K562 (cell line): ENCODE measurements around the gene FOXL2NB. TPM values are rescaled to one million over a fixed set of nuclear protein-coding genes. Genes with fewer than 3 reads are reported as not detected.

ENCODE experiments used
- ATAC-seq: fragments of 200-7000 bp; cut with Tn5 transposase; 3 replicates; pipeline ENCODE4 v1.9.1; 2020; ENCODE audit warnings: moderate library complexity
- BruUV-seq: library from RNA; stranded (reverse); fragments of 400-500 nt; replicated peaks from 2 replicates; lab custom pipeline; 2021; lab: Mats Ljungman, UMichigan
- CTCF ChIA-PET: fragments of 300-600 bp; formaldehyde crosslinking; extraction: SDS; loops from one replicate; lab custom pipeline; 2021; ENCODE audit warnings: low intra/inter-chr PET ratio; lab: Yijun Ruan, JAX
- POLR2A ChIA-PET: fragments of 300-600, 350-650 bp; sonication (Branson Sonifier 250); formaldehyde crosslinking; extraction: SDS; loops from one replicate; lab custom pipeline; 2021; ENCODE audit warnings: antibody characterized with exemption, inconsistent platforms; lab: Yijun Ruan, JAX
- DNase-seq, 4 experiments: peaks; one replicate each; pipeline versions ENCODE4 v3.0.0 to v3.0.0-alpha.2; 2011 to 2018; ENCODE audit warnings: low spot score in 3 of 4, mixed read lengths in 3 of 4; ENCODE audit errors: extremely low read depth in 1 of 4
- FAIRE-seq: peaks from 2 replicates; lab custom pipeline; 2011; peaks lifted over from hg19 to GRCh38; lab: Jason Lieb, UNC
- H2AFZ ChIP-seq: 2 replicates; pipeline ENCODE4 v1.6.0; 2011; ENCODE audit warnings: low read depth, low read length, control low read depth, inconsistent platforms
- H3K27ac ChIP-seq: fragments of 200-600 bp; 3 replicates; pipeline ENCODE4 v1.8.0; 2011; ENCODE audit warnings: low read depth, mild to moderate bottlenecking, control low read depth, inconsistent platforms, low read length, moderate library complexity, mixed read lengths; ENCODE audit errors: extremely low read depth
- H3K27me3 ChIP-seq, 2 experiments: fragments of 300-600 bp in 1 of 2; 2 replicates in 1 of 2; 3 replicates in 1 of 2; pipeline versions ENCODE4 v1.6.0 to v1.8.0; 2011; ENCODE audit warnings: inconsistent platforms in 2 of 2, low read length in 2 of 2, mild to moderate bottlenecking in 1 of 2, mixed read lengths in 1 of 2, moderate library complexity in 1 of 2; ENCODE audit not compliant: control insufficient read depth in 2 of 2, insufficient read depth in 2 of 2
- H3K36me3 ChIP-seq: fragments of 300-600 bp; 3 replicates; pipeline ENCODE4 v1.8.0; 2011; ENCODE audit warnings: mild to moderate bottlenecking, low read length, inconsistent platforms; ENCODE audit not compliant: control insufficient read depth, insufficient read depth
- H3K4me1 ChIP-seq, 2 experiments: fragments of 200-600 bp in 1 of 2; replicated peaks in 1 of 2; 2 replicates in 1 of 2; 3 replicates in 1 of 2; pipeline versions ENCODE4 v1.5.1 to v1.8.0; 2011; ENCODE audit warnings: inconsistent platforms in 2 of 2, low read length in 2 of 2, mild to moderate bottlenecking in 1 of 2, mixed read lengths in 1 of 2, moderate library complexity in 1 of 2; ENCODE audit not compliant: control insufficient read depth in 2 of 2, insufficient read depth in 2 of 2
- H3K4me2 ChIP-seq: 2 replicates; pipeline ENCODE4 v1.6.1; 2011; ENCODE audit warnings: low read length, control low read depth, inconsistent platforms, mixed read lengths; ENCODE audit not compliant: insufficient read depth
- H3K4me3 ChIP-seq: fragments of 200-600 bp; sonication (generic), shearing (Covaris generic); 2 replicates; pipeline ENCODE4 v1.5.1; 2016; ENCODE audit warnings: control low read depth, inconsistent platforms
- H3K79me2 ChIP-seq: fragments of 200-600 bp; 3 replicates; pipeline ENCODE4 v1.8.0; 2011; ENCODE audit warnings: low read length, inconsistent platforms; ENCODE audit not compliant: control insufficient read depth, insufficient read depth
- H3K9ac ChIP-seq, 2 experiments: 2 replicates each; pipeline versions ENCODE4 v1.6.0 to v1.6.1; 2011; ENCODE audit warnings: low read depth in 2 of 2, low read length in 2 of 2, control low read depth in 1 of 2, inconsistent platforms in 1 of 2, mild to moderate bottlenecking in 1 of 2, mixed read lengths in 1 of 2; ENCODE audit not compliant: insufficient read depth in 1 of 2
- H3K9me1 ChIP-seq: one replicate; pipeline ENCODE4 v1.6.0; 2011; ENCODE audit warnings: inconsistent platforms, mild to moderate bottlenecking, low read length, moderate library complexity; ENCODE audit not compliant: control insufficient read depth, insufficient read depth
- H3K9me3 ChIP-seq: replicated peaks from 2 replicates; pipeline ENCODE4 v1.5.1; 2011; ENCODE audit warnings: low read depth, low read length, inconsistent platforms; ENCODE audit not compliant: control insufficient read depth, insufficient read depth
- H4K20me1 ChIP-seq: replicated peaks from 2 replicates; pipeline ENCODE4 v1.6.1; 2011; ENCODE audit warnings: low read length, inconsistent platforms, mixed read lengths; ENCODE audit not compliant: control insufficient read depth, insufficient read depth
- HIVEP1 ChIP-seq: fragments of 250-450 bp; sonication (Bioruptor Pico); IDR thresholded peaks from 2 replicates; pipeline ENCODE4 v1.4.0; 2020; ENCODE audit warnings: mild to moderate bottlenecking
- MTA1 ChIP-seq: fragments of 450-650 bp; IDR thresholded peaks from 2 replicates; pipeline ENCODE4 v1.6.1; 2017; ENCODE audit warnings: borderline replicate concordance
- NELFE ChIP-seq: IDR thresholded peaks from 2 replicates; pipeline ENCODE4 v1.6.1; 2011; ENCODE audit warnings: mild to moderate bottlenecking; ENCODE audit not compliant: insufficient read depth, insufficient read length
- RBFOX2 ChIP-seq: fragments of 200-400 bp; formaldehyde crosslinking; IDR thresholded peaks from 2 replicates; pipeline ENCODE4 v1.6.1; 2017; ENCODE audit warnings: low read depth, mild to moderate bottlenecking, low read length, moderate library complexity
- TGIF2 ChIP-seq: sonication (generic); formaldehyde crosslinking; IDR thresholded peaks from 2 replicates; pipeline ENCODE4 v1.8.1; 2022; ENCODE audit warnings: mild to moderate bottlenecking, missing genetic modification reagents, moderate library complexity
- ZBTB5 ChIP-seq: fragments of 450-650 bp; IDR thresholded peaks from 2 replicates; pipeline ENCODE4 v1.6.1; 2017; ENCODE audit warnings: antibody characterized with exemption
- ZNF165 ChIP-seq: fragments of 250-450 bp; sonication (Bioruptor Pico); IDR thresholded peaks from 2 replicates; pipeline ENCODE4 v1.4.0; 2020; ENCODE audit warnings: borderline replicate concordance
- ZNF354B ChIP-seq: fragments of 250-450 bp; sonication (Bioruptor Pico); IDR thresholded peaks from 2 replicates; pipeline ENCODE4 v1.4.0; 2020
- ZNF609 ChIP-seq: sonication (generic); formaldehyde crosslinking; IDR thresholded peaks from 2 replicates; pipeline ENCODE4 v1.8.1; 2023; ENCODE audit warnings: missing genetic modification reagents, mild to moderate bottlenecking, borderline replicate concordance
- WGBS: fragments of 100-300 bp; shearing (Covaris generic); methylation state at CpG from one replicate; pipeline ENCODE4 v1.1.6; 2016; ENCODE audit warnings: low coverage, mixed read lengths; ENCODE audit not compliant: insufficient coverage; ENCODE audit errors: missing lambda C conversion rate; 5-methylcytosine and 5-hydroxymethylcytosine counted together
- in situ Hi-C: fragments of 300-500 bp; cut with MboI; formaldehyde crosslinking; loops from 4 replicates; pipeline ENCODE4 v1.15.0; 2018; ENCODE audit warnings: inconsistent platforms, mixed read lengths
- intact Hi-C: fragments of 100-400 bp; cut with micrococcal nuclease; formaldehyde crosslinking; loops from 2 replicates; pipeline ENCODE4 v1.14.2; 2022
- polyA plus RNA-seq, 8 experiments: library from polyadenylated mRNA; depleted of rRNA in 4 of 8; stranded (reverse) in 5 of 8; unstranded in 3 of 8; fragments of >200 nt; fragmentation: Nextera tagmentation in 2 of 8; fragmentation: Illumina TruSeq in 1 of 8; extraction: Ambion mirVana in 2 of 8; extraction: Trizol in 1 of 8; gene quantifications; 2 replicates each; pipeline versions ENCODE4 v1.2.1 to v1.2.3, GENCODE V29; 2011 to 2014; ENCODE audit warnings: inconsistent platforms in 1 of 8, missing spikeins in 1 of 8
- total RNA-seq, 7 experiments: library from RNA; depleted of rRNA in 6 of 7; stranded (reverse); fragments of >200 nt in 6 of 7; fragmentation: Illumina TruSeq in 2 of 7; extraction: Trizol in 2 of 7; gene quantifications; 2 replicates each; pipeline versions ENCODE4 v1.2.1 to v1.2.3, GENCODE V29; 2011 to 2021; ENCODE audit warnings: low replicate concordance in 1 of 7
- TF ChIP-seq, protein P1 (sequence below): fragments of 250-450 bp; sonication (Bioruptor Pico); IDR thresholded peaks from 2 replicates; pipeline ENCODE4 v1.5.0; 2020; ENCODE audit warnings: mild to moderate bottlenecking, borderline replicate concordance

FOXL2NB gene
- total and polyA plus RNA-seq, 9 of the 15 experiments (the other 6 are each of a cell fraction or from before 2014, with no cell fraction given): 0.71 to 17.4 (median 9.0) TPM

GRCh38 chr3:138939561-138940241, 7.3 kb upstream of the FOXL2NB start:
- no peak for DNase-seq
- POLR2A ChIA-PET: interaction anchor here (0.7 kb wide), 1 partner anchor 122 kb away, joined by 4 read pairs; no protein-coding TSS in a partner anchor
- 93% methylated on average over 29 of the region's 52 CpGs for WGBS
- Histone ChIP-seq H3K9me1 (no peaks in the 10 kb centered on the region), H3K36me3 (peaks cover 20% of the 10 kb centered on the region), H3K4me2 (no peak overlapping the region), H3K4me1 (peaks cover 18 to 57% of the 10 kb centered on the region in 2 experiments; a peak in 4 of 5 replicates), H3K9me3 (no peaks in the 10 kb centered on the region), H3K79me2 (peaks cover 39% of the 10 kb centered on the region), H4K20me1 (no peaks in the 10 kb centered on the region; the same call in 1 of the 2 replicates), H3K9ac (no peak overlapping the region), H3K27me3 (no peaks in the 10 kb centered on the region), H3K27ac (no peak overlapping the region), H2AFZ (no peak overlapping the region), H3K4me3 (no peak overlapping the region)
- intact Hi-C loops: loop anchor here (5.0 to 10.0 kb wide), 2 partner anchors 388 to 875 kb away; no protein-coding TSS in a partner anchor
- BruUV-seq: no TSS peak
- ATAC-seq: no peak
- CTCF ChIA-PET: interaction anchor here (0.6 to 1.3 kb wide), 2 partner anchors 262 to 1918 kb away, joined by 4 to 6 read pairs; no protein-coding TSS in a partner anchor
- in situ Hi-C loops: loop anchor here (5.0 to 25.0 kb wide), 3 partner anchors 393 to 877 kb away; no protein-coding TSS in a partner anchor
- FAIRE-seq: no peak
- no peak for TF ChIP-seq ZNF165 (CRISPR knock-in tag)
- TF ChIP-seq ZBTB5: no peak
- TF ChIP-seq ZNF354B (CRISPR knock-in tag): no peak
- TF ChIP-seq ZNF609 (CRISPR knock-in tag): no peak
- peak; percentile 54; the same call in 1 of the 2 replicates for TF ChIP-seq RBFOX2
- no peak for TF ChIP-seq TGIF2 (CRISPR knock-in tag)
- TF ChIP-seq HIVEP1 (CRISPR knock-in tag): no peak
- TF ChIP-seq MTA1: no peak
- TF ChIP-seq, protein P1, sequence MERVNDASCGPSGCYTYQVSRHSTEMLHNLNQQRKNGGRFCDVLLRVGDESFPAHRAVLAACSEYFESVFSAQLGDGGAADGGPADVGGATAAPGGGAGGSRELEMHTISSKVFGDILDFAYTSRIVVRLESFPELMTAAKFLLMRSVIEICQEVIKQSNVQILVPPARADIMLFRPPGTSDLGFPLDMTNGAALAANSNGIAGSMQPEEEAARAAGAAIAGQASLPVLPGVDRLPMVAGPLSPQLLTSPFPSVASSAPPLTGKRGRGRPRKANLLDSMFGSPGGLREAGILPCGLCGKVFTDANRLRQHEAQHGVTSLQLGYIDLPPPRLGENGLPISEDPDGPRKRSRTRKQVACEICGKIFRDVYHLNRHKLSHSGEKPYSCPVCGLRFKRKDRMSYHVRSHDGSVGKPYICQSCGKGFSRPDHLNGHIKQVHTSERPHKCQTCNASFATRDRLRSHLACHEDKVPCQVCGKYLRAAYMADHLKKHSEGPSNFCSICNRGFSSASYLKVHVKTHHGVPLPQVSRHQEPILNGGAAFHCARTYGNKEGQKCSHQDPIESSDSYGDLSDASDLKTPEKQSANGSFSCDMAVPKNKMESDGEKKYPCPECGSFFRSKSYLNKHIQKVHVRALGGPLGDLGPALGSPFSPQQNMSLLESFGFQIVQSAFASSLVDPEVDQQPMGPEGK (CRISPR knock-in tag): no peak
- TF ChIP-seq NELFE: no peak
